DND-41 (cell line): ENCODE results near the gene THRB.

Experiments used
- EZH2 ChIP-seq: IDR thresholded peaks from 3 replicates; pipeline ENCODE4 v1.6.1; 2012; ENCODE audit warnings: borderline replicate concordance, low read depth, mild to moderate bottlenecking, moderate library complexity, low read length, inconsistent platforms; ENCODE audit not compliant: severe bottlenecking
- TF ChIP-seq, protein P1 (sequence below): IDR thresholded peaks from 2 replicates; pipeline ENCODE4 v1.5.1; 2012; ENCODE audit warnings: borderline replicate concordance, low read length, moderate library complexity, mild to moderate bottlenecking; ENCODE audit not compliant: poor library complexity, severe bottlenecking; ENCODE audit errors: extremely low read depth

DNA sequence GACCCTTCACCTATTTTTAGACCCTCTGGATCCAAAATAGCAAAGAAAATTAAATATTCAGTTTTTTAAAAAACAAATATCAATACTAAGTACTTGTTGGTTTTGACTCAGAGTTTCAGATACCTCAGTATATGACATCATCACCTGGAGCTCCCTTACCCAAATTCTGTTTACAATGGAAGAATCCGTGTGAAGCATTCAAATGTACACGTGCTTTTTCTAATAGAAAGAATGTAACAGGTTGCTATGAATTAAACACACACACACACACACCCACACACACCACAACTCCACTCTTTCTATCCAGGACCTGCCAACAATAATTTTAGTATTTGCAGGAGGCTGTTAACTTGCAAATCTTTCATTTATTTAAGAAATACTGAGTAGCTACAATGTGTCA, 221.8 kb downstream of the THRB start:
- TF ChIP-seq EZH2, result no peak
- TF ChIP-seq, protein P1, sequence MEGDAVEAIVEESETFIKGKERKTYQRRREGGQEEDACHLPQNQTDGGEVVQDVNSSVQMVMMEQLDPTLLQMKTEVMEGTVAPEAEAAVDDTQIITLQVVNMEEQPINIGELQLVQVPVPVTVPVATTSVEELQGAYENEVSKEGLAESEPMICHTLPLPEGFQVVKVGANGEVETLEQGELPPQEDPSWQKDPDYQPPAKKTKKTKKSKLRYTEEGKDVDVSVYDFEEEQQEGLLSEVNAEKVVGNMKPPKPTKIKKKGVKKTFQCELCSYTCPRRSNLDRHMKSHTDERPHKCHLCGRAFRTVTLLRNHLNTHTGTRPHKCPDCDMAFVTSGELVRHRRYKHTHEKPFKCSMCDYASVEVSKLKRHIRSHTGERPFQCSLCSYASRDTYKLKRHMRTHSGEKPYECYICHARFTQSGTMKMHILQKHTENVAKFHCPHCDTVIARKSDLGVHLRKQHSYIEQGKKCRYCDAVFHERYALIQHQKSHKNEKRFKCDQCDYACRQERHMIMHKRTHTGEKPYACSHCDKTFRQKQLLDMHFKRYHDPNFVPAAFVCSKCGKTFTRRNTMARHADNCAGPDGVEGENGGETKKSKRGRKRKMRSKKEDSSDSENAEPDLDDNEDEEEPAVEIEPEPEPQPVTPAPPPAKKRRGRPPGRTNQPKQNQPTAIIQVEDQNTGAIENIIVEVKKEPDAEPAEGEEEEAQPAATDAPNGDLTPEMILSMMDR, result no peak
